Anterior cingulate cortex (tissue), 58 donors: ENCODE measurements around the gene ALKBH5.
"Not testable (repeated sequence)": the region's sequence is repeated elsewhere in the genome, so short reads cannot be mapped to it uniquely, and the experiment has no call there.

ENCODE experiments used
- DNase-seq, 58 donors: peaks; one replicate each; lab custom pipeline; 2025; lab: John Stamatoyannopoulos, UW

ALKBH5 gene

DNA sequence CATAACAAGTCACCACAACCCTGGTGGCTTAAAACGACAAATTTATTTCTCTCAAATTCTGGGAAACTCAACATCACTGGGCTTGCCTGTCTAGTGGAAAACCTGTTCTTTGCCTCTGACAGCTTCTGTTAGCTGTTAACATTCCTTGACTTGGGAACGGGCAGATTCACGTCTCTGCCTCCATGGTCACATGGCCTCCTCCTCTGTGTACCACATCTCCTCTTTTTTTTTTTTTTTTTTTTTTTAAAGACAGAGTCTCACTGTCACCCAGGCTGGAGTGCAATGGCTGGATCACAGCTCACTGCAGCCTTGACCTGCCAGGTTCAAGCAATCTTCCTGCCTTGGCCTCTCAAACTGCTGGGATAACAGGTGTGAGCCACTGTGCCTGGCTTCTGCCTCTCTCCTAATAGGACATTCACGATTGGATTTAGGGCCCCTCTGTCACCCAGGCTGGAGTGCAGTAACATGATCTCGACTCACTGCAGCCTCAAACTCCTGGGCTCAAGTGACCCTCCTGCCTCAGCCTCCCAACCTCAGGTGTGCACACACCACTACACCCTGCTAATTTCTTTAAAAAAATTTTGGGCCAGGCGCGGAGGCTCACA lies 30.1 kb downstream of the ALKBH5 start:
- no peak for DNase-seq

DNA sequence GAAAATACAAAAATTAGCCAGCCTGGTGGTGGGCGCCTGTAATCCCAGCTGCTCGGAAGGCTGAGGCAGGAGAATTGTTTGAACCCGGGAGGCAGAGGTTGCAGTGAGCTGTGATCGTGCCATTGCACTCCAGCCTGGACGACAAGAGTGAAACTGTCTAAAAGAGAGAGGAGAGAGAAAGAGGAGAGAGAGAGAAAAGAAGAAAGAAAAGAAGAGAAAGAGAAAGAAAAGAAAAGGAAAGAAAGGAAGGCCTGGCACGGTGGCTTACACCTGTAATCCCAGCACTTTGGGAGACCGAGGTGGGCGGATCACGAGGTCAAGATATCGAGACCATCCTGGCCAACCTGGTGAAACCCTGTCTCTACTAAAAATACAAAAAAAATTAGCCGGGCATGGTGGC lies 33.3 kb downstream of the ALKBH5 start:
- not testable (repeated sequence) for DNase-seq

DNA sequence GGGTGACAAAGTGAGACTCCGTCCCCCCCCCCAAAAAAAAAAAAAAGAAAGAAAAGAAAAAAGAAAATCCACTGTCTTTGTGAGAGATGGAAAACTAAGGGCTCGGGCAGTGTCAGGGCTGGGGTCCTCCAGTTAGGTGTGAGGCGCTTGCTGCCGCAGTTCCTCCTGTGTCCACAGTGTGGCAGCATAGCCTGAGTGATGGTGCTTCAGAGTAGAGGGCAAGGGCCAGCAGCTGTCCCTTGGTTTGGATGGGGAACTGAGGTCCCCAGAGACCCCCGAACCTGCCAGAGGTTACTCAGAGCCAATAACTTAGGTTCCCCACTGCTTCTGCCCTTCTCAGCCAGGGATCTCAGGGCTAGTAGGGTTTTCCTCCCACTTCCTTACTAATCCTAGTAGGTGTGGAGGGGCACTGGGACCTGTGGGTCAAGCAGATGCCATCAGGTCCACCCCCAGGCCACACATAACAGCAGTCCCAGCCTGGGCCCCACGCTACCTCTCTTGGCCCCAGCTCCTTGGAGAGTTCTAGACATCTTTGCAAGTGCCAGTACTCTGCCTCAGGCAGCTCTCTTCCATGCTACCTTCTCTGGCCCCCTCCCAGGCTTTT lies 33.9 kb downstream of the ALKBH5 start:
- DNase-seq: peak in 49 of 58 donors; percentile 5 to 81 (median 49)

DNA sequence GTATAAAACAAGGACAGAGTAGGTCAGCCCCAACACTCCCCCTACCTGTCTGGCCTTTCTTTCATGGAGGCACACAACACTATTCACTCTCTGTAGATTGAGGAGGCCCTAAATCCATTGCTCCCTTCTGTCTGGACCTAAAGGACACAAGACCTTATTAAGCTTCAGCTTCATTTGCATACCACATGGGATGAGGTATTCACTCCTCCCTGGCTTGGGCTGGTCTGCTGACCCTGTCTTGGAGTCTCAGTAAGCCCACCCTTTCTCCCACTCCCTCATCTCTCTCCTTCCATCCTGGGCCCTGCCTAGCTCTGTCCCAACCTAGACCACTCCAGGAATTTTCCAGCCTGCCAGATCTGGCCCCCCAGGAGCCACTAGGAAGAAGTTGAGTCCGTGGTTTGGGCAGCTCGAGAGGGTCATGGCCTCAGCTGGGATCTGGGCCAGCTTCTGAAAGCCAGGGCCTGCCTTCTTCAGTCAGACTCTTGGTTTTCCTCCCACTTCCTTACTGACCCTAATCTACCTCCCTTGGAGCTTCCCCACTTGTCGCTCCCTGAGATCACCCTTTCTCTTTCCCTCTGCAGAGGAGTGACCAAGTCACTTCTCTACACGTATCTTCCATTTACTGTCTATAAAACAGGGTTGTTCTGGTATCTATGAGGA lies 35.3 kb downstream of the ALKBH5 start:
- DNase-seq: no peak

DNA sequence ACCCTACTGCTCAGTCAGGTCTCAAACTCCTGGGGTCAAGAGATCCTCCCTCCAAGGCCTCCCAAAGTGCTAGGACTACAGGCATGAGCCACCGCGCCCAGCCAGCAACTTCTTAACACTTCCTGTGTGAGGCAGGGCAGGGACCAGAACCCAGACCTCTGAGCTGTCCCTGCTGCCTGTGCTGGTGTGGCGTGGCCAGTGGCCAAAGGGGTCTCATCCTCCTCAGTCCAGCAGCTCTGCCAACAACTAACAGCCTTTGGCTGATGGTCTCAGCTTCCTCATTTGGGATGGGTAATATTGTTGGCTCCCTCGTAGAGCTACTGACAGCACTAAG lies 40.4 kb downstream of the ALKBH5 start:
- DNase-seq: no peak

DNA sequence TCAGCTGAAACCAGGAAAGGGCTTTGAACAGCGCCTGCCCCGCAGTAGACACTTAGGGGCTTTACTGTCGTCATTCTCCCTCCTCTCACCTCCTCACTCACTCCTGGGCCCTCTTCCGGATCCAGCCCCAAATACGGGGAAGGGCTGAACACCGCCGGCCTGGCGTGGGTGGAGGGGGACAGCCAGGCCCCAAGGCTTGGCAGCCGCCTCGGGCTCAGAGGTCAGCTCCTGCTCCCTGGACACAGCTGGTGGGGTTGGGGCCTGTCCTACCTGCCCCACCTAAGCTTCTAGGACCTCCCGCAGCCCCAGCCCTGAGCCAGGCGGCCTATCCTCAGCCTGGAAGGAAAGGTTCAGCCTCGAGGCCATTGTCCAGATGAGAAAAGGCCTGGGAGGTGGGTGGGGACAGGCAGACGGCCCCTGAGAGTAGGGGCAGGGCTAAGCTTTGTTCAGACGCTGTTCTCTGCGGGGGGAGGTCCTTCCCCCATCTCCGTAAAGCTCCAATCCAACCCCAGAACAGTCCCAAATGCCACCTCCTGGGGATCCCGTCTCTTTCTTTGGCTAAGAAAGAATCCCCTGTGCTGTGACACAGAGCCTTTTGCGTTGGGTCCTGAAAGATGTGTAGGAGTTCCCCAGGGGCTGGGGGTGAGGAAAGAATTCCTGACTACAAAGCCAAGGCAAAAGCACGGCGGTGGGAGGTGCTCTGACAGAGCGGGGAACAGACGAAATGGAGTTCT lies 40.9 kb downstream of the ALKBH5 start:
- DNase-seq: no peak

DNA sequence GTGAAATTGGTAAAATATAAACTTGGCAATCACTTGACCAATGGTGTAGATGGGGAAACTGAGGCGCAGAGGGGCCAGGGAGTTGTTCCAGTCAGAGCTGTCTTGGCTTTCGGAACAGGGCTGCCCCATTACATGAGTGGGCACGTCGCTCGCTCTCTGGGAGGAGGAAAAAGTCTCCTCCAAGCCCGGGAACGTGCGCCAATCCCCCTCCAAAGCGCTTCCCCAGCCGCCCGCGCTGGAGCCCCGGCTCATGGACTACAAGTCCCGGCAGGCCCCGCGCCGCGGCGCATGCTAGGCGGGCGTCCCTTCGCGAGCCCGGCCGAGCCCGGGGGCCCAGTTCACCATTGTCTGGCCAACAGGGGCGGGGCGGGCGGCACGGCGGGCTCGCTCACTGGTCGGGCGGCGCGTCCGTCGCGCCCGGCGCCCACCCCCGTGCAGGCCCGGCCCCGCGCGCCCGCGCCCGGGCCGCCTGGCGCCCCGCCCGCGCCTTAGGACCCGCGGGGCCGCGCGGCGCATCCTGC lies 41.6 kb downstream of the ALKBH5 start, which contains the start of gene LLGL1:
TSS of gene LLGL1 (plus strand) at position 515 of the 521 bp plus-strand sequence. CDS start 48 bp downstream, outside the sequence.
- peak; percentile 34 to 98 (median 91) for DNase-seq

DNA sequence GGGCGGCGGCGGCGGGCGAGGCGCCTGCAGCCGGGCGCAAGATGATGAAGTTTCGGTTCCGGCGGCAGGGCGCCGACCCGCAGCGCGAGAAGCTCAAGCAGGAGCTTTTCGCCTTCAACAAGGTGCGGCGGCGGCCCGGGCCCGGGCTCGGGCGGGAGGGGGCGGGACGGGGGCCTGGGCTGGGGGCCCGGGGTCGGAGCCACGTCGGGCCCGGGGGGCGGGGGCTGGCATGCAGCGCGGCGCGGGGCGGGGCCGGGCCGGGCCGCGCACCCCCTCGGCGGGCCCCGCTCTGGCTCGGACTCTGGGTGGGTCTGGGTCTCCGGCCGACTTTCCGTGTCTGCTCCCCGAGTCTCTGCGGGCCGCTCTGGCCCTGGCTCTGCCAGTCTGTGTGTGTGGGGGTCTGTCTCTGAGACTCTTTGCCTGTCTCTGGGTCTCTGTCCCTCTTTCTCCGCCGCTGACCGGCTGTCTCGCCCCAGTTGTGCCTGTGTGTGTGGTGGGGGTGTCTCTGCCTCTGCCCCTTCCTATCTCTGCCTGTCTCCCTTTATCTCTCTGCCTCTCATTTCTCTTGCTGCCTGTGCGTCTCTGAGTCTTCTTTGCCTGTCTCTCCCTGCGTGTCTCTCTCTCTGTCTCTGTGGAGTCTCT lies 42.1 kb downstream of the ALKBH5 start:
- DNase-seq: peak in 10 of 58 donors; percentile 33 to 73 (median 63)

DNA sequence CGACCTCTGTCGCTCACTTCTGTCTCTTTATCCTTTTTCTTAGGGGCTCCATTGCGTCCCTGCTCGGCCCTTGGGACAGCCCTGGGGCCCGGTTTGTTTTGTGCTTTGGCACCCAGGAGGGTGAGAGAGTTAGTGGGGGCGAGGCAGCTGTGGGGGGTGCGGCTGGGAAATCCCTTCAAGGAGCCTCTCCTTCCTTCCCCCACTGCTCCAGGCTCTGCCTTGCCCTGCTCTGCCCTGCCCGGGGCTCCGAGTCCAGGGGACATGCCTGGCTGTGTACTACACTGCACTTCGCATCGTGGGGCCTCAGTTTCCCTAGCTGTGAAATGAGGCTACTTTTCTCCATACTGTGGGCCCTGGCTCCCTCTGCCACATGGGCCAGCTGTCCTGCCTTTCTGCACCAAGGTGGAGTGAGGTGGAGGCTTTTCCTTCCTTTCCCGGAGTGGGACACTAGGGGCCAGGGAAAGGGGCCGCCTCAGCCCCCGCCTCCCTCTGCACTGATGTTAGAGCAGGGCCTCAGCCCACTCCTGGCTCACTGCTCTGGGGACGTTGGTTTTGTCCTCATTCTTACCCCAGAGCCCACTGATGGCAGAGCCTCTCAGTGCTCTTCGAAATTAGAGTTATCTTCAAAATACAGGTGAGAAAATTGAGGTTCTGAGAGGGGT lies 42.8 kb downstream of the ALKBH5 start:
- DNase-seq: no peak

DNA sequence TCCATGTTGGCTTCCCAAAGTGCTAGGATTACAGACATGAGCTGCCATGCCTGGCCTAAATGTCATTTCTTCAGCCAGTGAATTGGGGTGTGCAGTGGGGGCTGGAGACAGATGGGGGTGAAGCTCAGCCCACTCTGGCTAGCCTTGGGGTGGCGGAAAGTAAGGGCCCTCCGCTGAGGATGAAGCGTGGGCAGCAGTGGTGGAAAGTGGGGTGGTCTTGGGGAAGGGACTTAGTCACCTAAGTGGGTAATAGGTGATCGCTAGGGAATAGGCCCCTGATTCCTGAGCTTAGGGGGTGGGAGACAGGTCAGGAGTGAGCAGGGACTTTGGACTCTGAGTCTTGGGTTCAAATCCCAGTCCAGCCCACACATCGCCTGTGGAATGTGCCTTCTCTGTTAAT lies 44.0 kb downstream of the ALKBH5 start:
- DNase-seq: no peak

DNA sequence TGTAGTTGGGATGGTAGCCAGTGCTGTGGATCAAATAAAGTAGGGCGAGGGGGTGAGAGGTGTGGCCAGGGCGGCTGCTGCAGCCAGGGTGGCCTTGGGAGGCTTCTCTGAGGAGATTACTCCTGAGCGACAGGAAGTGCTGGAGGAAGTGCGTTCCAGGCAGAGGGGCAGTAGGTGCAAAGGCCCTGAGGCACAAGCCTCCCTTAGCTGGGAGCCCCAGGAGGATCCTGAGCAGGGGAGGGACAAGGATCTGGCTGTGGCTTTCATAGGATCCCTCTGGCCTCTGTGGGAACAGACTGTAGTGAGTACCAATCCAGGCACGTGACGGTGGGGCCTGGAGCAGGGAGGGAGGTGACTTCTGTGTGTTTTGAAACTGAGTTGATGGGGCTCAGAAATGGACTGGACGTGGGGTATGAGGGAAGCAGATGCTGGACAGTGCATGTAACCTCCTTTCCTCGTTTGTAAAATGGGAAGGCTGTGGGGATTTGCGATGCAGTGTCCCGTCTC lies 44.6 kb downstream of the ALKBH5 start:
- peak in 2 of 58 donors; percentile 14 to 31 for DNase-seq

DNA sequence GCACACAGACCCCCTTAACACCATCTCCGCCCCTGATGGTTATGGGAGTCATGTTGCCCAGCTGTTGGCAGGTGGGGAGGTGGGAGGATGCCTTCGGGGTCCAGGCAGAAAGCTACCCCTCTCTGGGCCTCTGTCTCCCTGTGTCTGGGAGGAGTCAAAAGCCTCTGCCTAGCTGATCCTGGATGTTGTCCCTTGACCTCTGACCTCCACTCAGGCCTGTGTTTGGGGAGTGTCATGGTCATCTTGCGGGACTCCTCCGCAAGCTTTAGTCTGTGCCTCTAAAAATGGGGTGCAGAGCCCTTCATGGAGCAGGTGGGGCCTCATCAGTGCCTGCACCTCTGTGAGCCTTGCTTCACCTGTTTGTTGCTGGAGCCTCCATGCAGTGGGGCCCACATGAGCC lies 45.6 kb downstream of the ALKBH5 start:
- no peak for DNase-seq

DNA sequence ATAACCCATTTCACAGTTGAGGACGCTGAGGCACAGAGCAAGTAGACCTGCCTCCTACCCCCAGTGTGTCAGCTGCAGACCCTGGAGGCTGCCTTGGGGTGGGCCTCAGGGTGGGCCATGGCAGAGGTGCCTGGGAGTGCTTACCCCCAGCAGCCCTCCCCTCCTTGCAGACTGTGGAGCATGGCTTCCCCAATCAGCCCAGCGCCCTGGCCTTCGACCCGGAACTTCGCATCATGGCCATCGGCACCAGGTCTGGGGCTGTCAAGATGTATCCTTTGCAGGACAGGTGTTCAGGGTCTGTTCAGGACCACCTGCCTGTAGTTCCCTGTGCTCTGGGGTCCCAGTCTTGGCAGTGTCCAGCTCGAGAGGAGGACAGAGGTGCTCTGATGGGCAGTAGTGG lies 46.1 kb downstream of the ALKBH5 start:
- no peak for DNase-seq

DNA sequence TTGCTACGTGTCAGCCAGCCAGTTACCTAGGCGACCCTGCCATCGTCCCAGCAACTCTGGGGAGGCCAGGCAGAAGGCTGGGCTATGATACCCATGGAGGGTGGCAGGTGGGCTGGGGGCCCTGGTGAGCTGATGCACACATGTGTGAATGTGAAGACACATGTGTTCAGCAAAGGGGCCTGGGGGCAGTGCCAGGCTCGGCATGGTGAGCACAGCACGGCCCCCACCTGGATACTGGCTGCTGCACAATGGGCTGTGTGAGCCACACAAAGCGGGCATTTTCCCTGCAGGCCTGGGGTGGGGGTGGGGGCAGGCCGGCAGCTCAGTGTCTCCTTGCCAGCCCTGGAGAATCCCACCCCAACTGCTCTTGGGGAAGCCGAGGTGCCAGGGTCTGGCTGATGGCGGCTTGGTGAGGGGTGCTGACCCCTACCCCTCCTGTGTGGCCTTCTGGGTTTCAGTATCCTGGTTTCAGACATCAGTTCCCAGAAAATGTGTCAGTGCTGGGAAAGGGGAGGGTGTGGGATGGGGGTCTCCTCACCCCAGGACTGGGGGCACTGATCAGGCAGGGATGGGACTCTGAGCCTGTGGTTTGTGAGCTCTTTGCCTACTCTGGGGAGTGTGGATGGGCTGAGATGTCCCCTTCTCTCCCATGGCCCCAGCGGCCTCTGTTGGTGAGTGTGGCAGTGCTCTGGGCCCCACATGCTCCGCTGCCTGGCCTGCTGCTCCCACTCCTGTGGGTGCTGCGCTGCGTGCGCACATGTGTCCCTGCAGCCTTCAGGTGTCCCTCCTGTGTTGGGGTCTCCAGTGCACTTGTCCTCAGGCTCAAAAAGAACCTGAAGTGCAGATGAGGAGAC lies 46.9 kb downstream of the ALKBH5 start:
- peak in 51 of 58 donors; percentile 11 to 90 (median 70) for DNase-seq

DNA sequence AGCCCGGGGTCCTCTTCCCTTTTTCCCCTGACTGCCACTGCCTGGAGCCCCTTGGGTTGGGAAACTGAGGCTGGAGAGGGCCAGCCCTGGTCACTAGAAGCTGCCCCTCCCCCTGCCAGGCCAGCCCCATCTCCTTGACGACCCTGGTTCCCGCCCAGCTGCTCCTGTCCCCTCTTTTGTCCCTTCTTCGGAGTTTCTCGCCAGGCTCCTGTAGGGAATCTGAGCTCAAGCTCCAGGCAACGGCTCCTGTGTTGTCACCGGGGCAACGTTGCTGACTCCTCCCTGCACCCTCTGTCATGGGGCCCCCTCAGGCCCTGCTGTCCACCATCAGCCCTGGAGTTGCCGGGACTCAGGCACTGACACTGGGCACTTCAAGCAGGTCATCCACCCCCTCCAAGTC lies 47.5 kb downstream of the ALKBH5 start:
- peak in 19 of 58 donors; percentile 9 to 68 (median 41) for DNase-seq

DNA sequence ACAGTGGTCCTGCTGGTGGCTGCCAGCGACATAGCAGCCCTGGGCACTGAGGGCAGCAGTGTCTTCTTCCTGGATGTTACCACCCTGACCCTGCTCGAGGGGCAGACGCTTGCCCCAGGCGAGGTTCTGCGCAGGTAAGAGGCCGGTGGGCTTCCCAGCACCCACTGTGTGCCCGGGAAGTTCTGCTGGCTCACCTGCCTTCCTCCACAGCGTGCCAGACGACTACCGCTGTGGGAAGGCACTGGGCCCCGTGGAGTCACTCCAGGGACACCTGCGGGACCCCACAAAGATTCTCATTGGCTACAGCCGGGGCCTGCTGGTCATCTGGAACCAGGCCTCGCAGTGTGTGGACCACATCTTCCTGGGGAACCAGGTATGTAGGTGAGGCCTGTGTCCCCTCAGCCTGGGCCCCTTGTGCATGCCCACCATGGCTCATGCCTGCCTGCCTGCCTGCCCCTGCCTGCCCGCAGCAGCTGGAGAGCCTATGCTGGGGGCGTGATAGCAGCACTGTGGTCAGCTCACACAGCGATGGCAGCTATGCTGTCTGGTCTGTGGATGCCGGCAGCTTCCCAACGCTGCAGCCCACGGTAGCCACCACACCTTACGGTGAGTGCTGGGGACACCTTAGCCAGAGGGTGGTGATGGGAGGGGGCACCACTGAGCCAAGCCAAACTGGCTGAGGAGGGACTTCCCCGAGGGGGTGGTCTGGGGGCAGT lies 50.3 kb downstream of the ALKBH5 start:
- no peak for DNase-seq

DNA sequence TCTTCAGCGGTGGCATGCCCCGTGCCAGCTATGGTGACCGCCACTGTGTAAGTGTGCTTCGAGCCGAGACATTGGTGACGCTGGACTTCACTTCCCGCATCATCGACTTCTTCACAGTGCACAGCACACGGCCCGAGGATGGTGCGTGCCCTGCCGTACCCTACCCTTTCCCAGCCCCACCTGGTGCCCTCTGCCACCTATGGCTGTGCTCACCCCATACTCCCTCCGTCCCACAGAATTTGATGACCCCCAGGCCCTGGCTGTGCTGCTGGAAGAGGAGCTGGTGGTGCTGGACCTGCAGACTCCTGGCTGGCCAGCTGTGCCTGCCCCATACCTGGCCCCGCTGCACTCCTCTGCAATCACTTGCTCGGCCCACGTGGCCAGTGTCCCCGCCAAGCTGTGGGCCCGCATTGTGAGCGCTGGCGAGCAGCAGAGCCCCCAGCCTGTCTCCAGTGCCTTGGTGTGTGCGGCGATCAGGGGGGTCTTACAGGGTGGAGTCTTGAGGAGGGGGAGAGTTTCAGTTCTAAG lies 51.3 kb downstream of the ALKBH5 start:
- DNase-seq: no peak

DNA sequence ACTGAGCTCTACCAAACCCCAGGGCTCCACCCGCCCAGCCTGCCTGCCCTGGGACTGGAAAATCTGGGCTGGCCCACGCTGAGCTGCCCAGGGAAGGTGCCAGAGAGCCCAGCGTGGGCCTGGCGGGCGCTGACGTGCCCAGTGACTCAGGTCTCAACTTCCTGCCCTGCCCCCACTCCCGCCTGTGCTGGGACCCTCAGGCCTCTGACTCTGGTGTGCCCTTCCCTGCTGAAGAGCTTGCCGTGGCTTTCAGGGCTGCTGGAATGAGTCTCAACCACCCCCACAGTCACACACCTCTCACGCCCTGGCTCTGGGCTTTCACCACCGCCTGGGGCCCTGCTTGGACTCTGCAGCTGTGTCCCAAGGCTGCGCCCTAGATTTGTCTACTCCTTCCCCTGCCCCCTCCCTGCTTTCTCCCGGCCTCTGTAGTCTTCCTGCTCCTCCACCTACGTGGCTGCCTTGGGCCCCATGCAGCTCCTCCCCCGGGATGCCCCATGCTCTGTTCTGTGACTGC lies 52.2 kb downstream of the ALKBH5 start:
- DNase-seq: peak in 1 of 58 donors; percentile 43
